Panc1 (cell line): ENCODE results near the gene SRPRA. TPM values are rescaled to one million over a fixed set of nuclear protein-coding genes. Genes with fewer than 3 reads are reported as not detected.

ENCODE experiments used
- ATAC-seq: fragments of 200-7000 bp; cut with Tn5 transposase; 2 replicates; pipeline ENCODE4 v1.9.1; 2020; ENCODE audit warnings: mild to moderate bottlenecking, moderate library complexity
- BruUV-seq: library from RNA; stranded (reverse); fragments of 400-500 nt; replicated peaks from 2 replicates; lab custom pipeline; 2021; lab: Mats Ljungman, UMichigan
- CTCF ChIA-PET: fragments of 300-600 bp; sonication (Branson Sonifier 250); formaldehyde crosslinking; loops from one replicate; lab custom pipeline; 2022; ENCODE audit warnings: antibody characterized with exemption; lab: Charles Lee
- POLR2A ChIA-PET: fragments of 300-600 bp; sonication (Branson Sonifier 250); formaldehyde crosslinking; loops from one replicate; lab custom pipeline; 2022; ENCODE audit warnings: antibody characterized with exemption; lab: Charles Lee
- DNase-seq: peaks from one replicate; pipeline ENCODE4 v3.0.0-alpha.2; 2010; ENCODE audit warnings: low read depth, low spot score
- H3K27ac ChIP-seq: 2 replicates; pipeline ENCODE4 v1.5.1; 2011; ENCODE audit warnings: mild to moderate bottlenecking, low read length, inconsistent platforms
- H3K27me3 ChIP-seq: fragments of 200-500 bp; sonication (Bioruptor generic); 2 replicates; pipeline ENCODE4 v1.6.0; 2014; ENCODE audit warnings: low read length, inconsistent platforms; ENCODE audit not compliant: control insufficient read depth, insufficient read depth
- H3K36me3 ChIP-seq: fragments of 200-500 bp; sonication (Bioruptor generic); 2 replicates; pipeline ENCODE4 v1.5.1; 2014; ENCODE audit warnings: inconsistent platforms, mild to moderate bottlenecking, low read length, moderate library complexity; ENCODE audit not compliant: control insufficient read depth, insufficient read depth
- H3K4me1 ChIP-seq: 2 replicates; pipeline ENCODE4 v1.5.1; 2011; ENCODE audit warnings: inconsistent platforms, mild to moderate bottlenecking, low read length, moderate library complexity; ENCODE audit not compliant: control insufficient read depth, insufficient read depth
- H3K4me3 ChIP-seq, 2 experiments: 2 replicates each; pipeline ENCODE4 v1.5.1; 2011 to 2012; ENCODE audit warnings: low read depth in 2 of 2, low read length in 2 of 2, mild to moderate bottlenecking in 2 of 2, inconsistent platforms in 1 of 2, moderate library complexity in 1 of 2
- H3K9me3 ChIP-seq: fragments of 200-500 bp; sonication (Bioruptor generic); 2 replicates; pipeline ENCODE4 v1.5.1; 2014; ENCODE audit warnings: low read depth, mild to moderate bottlenecking, inconsistent platforms, low read length, moderate library complexity; ENCODE audit not compliant: control insufficient read depth, insufficient read depth
- CTCF ChIP-seq: fragments of 450-650 bp; IDR thresholded peaks from 2 replicates; pipeline ENCODE4 v1.5.1; 2017; ENCODE audit warnings: mild to moderate bottlenecking
- POLR2AphosphoS5 ChIP-seq: IDR thresholded peaks from 2 replicates; pipeline ENCODE4 v1.6.1; 2012; ENCODE audit warnings: mild to moderate bottlenecking, low read depth, low read length, moderate library complexity
- REST ChIP-seq, 2 experiments: IDR thresholded peaks; 2 replicates each; pipeline ENCODE4 v1.6.1; 2011 to 2012; ENCODE audit warnings: low read depth in 2 of 2, control low read depth in 1 of 2, low read length in 1 of 2, mild to moderate bottlenecking in 1 of 2, moderate library complexity in 1 of 2; ENCODE audit not compliant: insufficient read depth in 1 of 2
- SIN3A ChIP-seq: IDR thresholded peaks from 2 replicates; pipeline ENCODE4 v1.6.1; 2012; ENCODE audit warnings: low read depth, mild to moderate bottlenecking, low read length, moderate library complexity, borderline replicate concordance; ENCODE audit not compliant: insufficient read depth
- TCF7L2 ChIP-seq: IDR thresholded peaks from 2 replicates; pipeline ENCODE4 v1.6.1; 2011; ENCODE audit warnings: mild to moderate bottlenecking, low read depth, low read length, inconsistent platforms
- in situ Hi-C: cut with HindIII; loops from 2 replicates; pipeline ENCODE4 v1.10.0; 2016; ENCODE audit warnings: low sequenced_read_pairs, low pct_unique_long_range_greater_than_20kb
- intact Hi-C: fragments of 100-400 bp; cut with micrococcal nuclease; formaldehyde crosslinking; loops from one replicate; pipeline ENCODE4 v1.10.0; 2022; ENCODE audit not compliant: unreplicated experiment
- total RNA-seq: library from RNA; stranded (reverse); gene quantifications from one replicate; pipeline ENCODE4 v1.2.1, GENCODE V29; 2021; ENCODE audit not compliant: unreplicated experiment

Gene SRPRA
- total RNA-seq, 1 experiment from 2014 or later, result 149 TPM

DNA sequence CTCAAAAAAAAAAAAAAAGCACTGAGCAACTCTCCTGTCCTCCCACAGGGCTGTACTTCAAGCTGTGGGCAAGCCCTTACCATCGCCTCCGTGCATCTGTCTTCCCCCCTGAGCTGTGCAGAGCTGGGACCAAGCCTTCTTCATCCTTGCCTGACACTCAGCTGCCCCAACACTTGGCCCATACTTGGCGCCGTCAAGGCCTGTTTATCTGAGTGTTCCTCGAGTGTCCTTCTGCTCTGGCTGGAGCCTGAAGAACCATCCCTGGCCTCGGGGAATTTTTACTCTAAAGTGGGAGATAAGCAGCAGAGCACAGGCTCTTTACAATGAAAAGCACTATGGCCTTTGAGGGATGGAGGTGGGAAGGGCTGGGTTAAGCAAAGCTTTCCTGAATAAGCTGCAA, 12.6 kb upstream of the SRPRA start:
- no peak overlapping the region for H3K27ac ChIP-seq
- H3K27me3 ChIP-seq, result no peaks in the 10 kb centered on the region
- H3K4me1 ChIP-seq, result peaks cover 11% of the 10 kb centered on the region; the same call in 1 of the 2 replicates
- BruUV-seq, result no TSS peak
- intact Hi-C loops, result no loop called here
- in situ Hi-C loops, result no loop called here
- peaks cover 3% of the 10 kb centered on the region; the same call in 1 of the 2 replicates for H3K36me3 ChIP-seq
- ATAC-seq (no peak), DNase-seq (no peak)
- H3K9me3 ChIP-seq, result no peaks in the 10 kb centered on the region
- ChIA-PET POLR2A (no interaction called here), CTCF (no interaction called here)
- TF ChIP-seq POLR2AphosphoS5 (no peak), CTCF (no peak), TCF7L2 (no peak), SIN3A (no peak), REST (IDR thresholded peaks at IDR 0.05; ENCODE audit: insufficient read depth in 1 of 2, low read depth in 2 of 2, low read length in 1 of 2) (no peak)
- H3K4me3 ChIP-seq, result no peak overlapping the region

DNA sequence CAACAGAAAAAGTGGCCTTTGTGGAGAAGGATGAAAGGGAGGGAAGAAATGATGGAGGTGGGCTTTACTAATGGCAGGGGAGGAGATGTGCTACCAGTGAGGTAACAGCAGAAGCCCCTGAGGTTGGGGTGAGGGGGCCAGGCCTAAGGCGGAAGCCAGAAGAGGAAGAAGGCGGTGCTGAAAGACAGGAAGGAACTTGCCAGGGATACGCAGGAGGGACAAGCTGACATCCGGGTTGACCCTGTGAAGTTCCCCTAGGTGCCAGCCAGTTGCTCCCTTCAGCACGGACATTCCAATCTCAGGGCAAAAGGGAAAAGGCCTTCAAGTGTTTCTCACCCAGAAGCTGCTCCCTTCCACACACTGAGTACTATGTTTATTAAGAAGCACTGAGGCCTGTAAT, 11.9 kb upstream of the SRPRA start:
- ChIA-PET CTCF (no interaction called here), POLR2A (no interaction called here)
- BruUV-seq, result no TSS peak
- peaks cover 7% of the 10 kb centered on the region; the same call in 1 of the 2 replicates for H3K36me3 ChIP-seq
- DNase-seq, result no peak
- in situ Hi-C loops (no loop called here), intact Hi-C loops (no loop called here)
- ATAC-seq, result no peak
- TF ChIP-seq POLR2AphosphoS5 (no peak), TCF7L2 (no peak), REST (IDR thresholded peaks at IDR 0.05; ENCODE audit: insufficient read depth in 1 of 2, low read depth in 2 of 2, low read length in 1 of 2) (no peak), SIN3A (no peak), CTCF (no peak)
- H3K9me3 ChIP-seq, result no peaks in the 10 kb centered on the region
- H3K4me3 ChIP-seq, result no peak overlapping the region
- H3K4me1 ChIP-seq, result peaks cover 11% of the 10 kb centered on the region; the same call in 1 of the 2 replicates
- no peaks in the 10 kb centered on the region for H3K27me3 ChIP-seq
- no peak overlapping the region for H3K27ac ChIP-seq
